Renal cortical epithelial cell (primary cell): ENCODE measurements around the gene RCSD1. TPM values are rescaled to one million over a fixed set of nuclear protein-coding genes. Genes with fewer than 3 reads are reported as not detected.

Source experiments
- DNase-seq: peaks from one replicate; pipeline ENCODE4 v3.0.0-alpha.2; 2011; ENCODE audit warnings: low read depth
- total RNA-seq: library from RNA; depleted of rRNA; stranded (reverse); fragments of >200 nt; gene quantifications from 2 replicates; pipeline ENCODE4 v1.2.3, GENCODE V29; 2014

The RCSD1 gene
- total RNA-seq, 1 donor from 2014 or later, result 0.05 TPM

DNA sequence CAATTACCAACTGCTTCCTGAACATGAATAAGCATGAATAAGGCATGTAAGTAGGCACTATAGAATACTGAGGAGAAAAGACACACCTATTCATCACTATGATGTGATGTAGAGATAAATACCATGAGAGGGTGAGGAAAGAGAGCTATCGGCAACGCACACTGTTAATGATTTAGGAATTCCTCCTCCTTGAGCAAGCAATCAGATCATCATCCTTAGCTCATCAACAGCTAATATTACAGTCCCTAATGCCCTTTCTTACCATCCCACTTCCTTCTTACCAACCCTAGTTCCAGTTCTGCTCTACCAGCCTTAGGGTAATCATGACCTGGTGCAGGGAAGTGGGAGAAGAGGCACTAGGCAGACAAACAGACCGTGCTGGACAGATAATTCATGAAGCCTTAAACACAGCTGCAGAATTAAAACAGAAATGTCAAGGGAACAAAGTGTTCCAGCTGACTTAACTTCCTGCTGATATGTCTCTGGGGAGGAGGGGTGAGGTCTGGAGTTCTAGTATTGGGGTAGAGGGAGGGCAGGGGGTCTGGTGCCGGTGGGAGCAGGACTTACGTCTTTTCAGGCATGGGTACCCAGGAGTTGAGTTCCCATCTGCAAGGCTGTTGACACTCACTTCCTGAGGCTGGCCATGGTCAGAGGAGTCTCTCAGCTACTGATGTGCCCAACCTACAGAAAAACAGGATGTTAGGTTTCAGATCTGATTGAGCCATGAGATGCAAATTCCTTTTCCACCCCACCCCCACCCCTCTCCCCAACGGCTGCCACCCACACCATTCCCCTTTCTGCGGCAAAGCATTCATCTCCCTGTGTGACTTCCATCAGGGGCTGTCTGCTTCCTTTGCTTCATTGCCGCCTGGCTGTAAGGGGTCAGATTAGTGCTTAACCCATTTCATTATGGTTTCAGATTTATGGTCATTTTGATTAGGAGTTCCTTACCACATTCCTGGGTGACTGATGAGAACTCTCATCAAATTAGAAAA lies 12.6 kb upstream of the RCSD1 start:
- DNase-seq, result peak; percentile 59

GRCh38 chr1:167618366-167618765 lies 11.7 kb upstream of the RCSD1 start:
- DNase-seq, result no peak

DNA sequence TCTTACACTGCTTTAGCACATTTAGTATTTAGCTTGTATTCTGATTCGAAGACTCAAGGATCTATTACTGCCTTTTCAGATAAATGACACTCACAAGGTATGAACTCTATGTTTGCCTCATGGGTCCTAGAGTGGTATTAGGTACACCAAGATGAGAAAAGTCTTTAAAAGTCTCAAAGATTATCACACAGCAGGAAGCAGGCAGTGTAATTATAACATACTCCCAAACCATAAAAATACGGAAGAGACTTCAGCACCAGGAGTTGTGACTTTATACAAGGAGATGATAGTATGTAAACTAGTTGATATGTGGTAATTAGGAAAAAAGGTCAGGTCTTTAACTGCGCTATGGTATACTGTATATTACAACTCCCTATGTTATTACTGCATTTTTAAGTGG lies 11.2 kb upstream of the RCSD1 start:
- no peak for DNase-seq

DNA sequence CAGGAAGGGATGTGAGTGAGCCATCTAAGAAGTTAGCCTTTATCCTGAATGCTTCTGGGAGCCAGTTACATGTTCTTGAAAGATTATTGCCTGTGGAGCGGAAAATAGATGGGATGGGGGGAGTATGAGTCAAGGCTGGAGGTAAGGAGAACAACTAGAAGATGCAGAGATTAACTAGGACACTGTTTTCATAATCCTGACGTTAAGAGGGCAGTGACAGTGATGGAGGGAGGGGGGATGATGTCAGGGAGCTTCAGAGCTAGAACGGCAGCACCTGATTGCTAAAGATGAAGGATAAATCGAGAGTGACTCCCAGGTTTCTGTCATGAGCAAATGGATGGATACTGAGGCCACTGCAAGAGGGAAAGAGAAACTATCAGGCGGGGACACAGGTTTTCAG lies 10.0 kb upstream of the RCSD1 start:
- DNase-seq, result no peak

GRCh38 chr1:167621780-167622313 lies 8.2 kb upstream of the RCSD1 start:
- no peak for DNase-seq

- peak; percentile 11 for DNase-seq
Measured at GRCh38 chr1:167623951-167624350, 6.1 kb upstream of the RCSD1 start.

DNA sequence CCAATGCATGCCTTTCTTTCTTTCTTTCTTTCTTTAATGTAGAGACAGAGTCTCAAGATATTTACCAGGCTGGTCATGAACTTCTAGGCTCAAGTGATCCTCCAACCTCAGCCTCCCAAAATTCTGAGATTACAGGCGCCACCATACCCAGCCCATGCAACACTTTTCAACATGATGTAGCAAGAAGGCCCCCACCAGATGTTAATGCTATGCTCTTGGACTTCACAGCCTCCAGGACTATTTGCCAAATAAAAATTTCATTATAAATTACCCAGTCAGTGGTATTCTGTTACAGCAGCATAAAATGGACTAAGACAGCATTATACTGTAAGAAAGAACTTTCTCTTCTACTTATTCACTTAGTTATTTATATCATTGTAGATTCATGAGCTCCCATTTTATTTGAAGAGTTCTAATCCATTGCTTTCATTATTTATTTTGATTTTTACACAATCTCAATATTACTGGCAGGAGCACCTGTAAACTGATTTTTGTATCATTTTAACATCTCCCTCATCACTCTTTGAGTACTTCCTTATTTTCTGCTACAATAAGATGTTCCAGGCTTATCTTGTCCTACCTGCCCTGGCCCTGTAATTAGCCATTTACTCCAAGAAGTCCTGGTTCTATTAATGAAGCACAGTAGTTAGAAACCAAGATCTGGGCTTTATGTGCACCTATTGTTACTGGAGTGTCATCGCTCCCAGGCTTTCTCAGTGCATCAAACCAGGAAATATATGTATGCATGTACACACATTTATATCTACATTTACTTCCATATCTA lies 4.8 kb upstream of the RCSD1 start:
- DNase-seq, result no peak

- DNase-seq, result no peak
Measured at GRCh38 chr1:167627615-167627864, 2.5 kb upstream of the RCSD1 start.

- DNase-seq, result no peak
Measured at GRCh38 chr1:167627865-167628641, 2.0 kb upstream of the RCSD1 start.

DNA sequence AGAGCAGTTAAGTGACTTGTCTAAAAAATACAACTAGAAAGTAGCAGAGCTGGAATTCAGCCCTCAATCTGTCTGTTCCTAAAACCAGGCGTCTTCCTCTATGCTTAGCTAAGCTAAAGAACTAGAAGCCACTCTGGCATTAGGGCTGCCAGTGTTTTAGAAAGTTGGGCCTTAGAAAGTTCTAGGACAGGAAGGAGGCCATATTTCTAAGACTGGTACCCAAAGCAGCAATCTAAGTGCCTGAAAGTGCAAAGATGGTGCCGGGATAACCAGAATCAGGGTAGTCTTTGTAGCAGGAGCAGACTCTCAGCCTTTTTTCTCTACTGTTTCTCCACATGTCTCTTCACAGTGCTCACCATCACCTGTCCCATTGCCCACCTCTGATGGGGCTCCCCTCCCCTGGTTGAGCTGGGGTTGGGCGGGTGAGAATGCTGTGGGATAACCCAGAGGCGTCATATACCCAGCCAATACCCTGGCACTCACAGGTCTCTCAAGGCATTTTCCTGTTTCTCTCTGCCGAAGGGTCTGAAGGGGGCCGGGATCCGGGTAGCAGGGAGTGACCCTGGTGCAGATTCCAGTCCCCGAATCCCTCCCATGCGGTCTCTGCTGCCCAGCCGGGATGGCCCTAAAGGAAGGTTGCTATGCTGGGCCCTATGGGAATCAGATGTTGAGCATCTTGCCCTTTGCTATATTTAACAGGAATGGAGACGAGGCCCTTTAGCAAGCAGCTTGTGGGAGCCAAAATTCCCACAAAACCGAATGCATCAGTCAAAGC lies 1.1 kb upstream of the RCSD1 start:
- DNase-seq, result no peak

DNA sequence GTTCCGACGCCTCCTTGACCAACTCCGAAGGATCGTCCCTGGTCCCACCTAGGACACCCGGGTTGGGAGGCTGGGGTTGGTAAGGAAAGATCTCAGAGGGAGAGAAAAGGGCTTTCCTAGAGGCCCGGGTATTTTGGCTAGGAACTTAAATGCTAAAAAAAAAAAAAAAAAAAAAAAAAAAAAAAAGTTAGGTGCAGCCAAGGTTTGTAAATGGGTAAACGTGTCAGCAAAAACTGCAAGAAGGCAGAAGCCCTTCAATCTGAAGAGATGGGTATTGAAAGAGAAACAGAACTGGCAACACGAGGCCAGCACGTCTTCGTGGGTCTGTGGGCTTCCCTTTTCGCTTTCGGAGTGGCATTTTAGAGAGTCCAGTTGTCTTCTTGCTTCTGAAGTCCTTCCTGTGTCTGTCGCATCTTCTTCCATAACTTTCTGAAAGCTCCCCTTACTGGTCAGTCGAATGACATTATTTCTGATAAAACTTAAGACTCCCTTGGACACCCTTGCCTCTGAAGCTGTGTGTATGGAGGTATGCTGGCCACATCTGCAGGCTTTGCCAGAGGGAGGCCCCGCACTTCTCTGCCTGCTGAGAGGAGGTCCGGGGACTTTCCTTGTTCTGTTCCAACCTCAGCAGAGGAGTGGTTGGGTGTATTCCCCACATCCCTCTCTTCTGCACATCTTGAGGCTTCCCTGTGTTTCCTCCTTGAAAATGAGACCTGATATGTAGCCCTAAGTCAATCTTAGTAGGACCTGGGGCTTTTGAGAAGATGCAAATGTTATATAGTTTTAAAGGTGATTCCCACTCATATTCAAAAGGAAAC lies 745 bp downstream of the RCSD1 start:
- no peak for DNase-seq

DNA sequence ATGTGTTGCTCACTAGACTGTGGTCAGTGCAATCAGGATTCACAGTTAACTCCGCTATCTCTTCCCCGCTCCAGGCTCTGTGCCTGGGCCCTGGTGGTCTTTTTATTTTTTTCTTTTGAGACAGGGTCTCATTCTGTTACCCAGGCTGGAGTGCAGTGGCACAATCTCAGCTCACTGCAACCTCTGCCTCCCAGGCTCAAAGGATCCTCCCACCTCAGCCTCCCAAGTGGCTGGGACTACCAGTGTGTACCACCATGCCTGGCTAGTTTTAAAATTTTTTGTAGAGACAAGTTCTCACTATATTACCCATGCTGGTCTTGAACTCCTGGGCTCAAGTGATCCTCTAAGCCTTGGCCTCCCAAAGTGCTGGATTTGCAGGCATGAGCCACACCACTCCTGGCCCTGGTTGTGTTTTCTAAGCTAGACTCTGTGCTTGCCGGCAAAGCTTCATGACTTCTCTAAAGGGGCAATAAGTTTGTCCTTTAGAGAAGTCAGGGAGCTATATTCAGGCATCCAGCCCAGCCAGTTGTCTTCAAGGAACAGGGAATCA lies 1.4 kb downstream of the RCSD1 start:
- no peak for DNase-seq

DNA sequence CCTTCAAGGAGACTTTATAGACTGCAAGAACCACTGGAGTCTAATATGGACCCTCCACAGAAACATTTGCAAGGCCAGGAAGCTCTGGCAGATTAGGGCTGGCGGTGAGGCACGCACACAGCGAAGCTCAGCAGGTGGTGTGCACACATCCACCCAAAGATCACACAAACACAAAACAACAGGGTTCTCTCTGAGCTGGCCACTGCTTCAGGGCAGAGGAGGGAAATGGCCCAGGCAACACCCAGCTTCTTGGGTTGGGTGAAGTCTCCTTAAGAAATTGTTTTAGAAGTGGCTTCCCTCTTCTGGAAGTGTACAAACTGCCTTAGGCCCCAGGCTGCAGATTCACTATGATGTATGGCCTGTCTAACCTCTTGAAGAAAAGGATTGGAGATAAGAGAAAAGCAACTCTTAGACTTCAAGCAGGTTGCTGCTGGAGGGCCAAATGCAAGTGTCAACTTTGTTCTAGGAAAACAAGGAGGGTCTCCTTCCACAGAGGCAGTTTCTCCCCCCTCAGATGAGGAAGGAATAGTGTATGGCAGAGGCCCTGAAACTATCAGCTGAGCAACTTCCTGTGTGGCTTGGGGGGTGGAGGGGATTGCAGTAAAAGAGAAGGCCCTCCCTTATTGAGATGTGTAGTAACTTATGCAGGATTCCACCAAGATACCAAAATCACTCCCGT lies 2.0 kb downstream of the RCSD1 start:
- no peak for DNase-seq

GRCh38 chr1:167633258-167633944 lies 3.4 kb downstream of the RCSD1 start:
- DNase-seq, result no peak

DNA sequence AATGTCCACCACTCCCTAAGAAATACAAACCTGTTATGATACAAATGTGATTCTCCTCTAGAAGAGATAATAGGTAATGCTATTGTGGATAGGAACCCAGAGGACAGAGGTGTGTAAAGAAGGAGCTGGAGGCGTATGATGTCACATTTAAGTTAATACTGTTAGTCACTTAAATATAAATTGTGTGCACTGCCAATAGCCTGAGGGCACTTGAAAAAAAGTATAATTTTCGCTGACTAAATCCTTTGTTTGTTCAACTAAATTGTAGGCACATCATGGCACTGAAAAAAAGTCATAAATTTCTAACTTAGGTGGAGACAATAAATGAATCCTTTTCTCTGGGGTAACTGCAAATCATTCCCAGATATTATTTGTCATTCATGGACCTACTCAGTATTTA lies 4.4 kb downstream of the RCSD1 start:
- DNase-seq, result no peak

DNA sequence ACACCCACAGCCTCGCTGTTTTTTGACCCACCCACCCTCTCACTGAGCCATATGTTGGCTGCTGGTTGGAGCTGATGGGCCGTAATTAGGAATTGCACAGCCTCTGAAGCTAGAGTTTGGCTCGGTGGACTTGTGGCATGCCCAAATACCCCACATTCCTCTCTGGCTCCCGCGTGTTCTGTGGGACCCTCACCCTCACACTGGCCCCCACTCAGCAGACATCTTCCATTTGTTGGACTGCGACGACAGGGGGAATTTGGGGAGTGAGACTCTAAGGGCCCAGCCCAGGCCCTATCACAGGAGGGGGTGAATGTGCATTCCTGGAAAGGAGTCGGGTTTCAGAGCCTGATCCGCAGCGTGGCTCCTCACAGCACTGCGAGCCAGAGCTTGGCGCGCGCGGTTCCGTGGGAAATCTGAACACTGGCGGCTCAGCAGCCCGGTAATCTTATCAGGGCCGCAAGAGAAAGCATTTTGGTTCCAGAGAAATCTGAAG lies 5.2 kb downstream of the RCSD1 start:
- no peak for DNase-seq

- DNase-seq, result no peak
Measured at GRCh38 chr1:167635941-167636340, 5.9 kb downstream of the RCSD1 start.

- DNase-seq, result no peak
Measured at GRCh38 chr1:167638064-167638463, 8.0 kb downstream of the RCSD1 start.

- no peak for DNase-seq
Measured at GRCh38 chr1:167640051-167640450, 10.0 kb downstream of the RCSD1 start.
